HG03354 (cell line): Measurements from ENCODE around the gene BRAT1.
"Not testable (repeated sequence)": the region's sequence is repeated elsewhere in the genome, so short reads cannot be mapped to it uniquely, and the experiment has no call there.

Source experiments
- ATAC-seq: cut with Tn5 transposase; IDR thresholded peaks from one replicate; pipeline ENCODE4 v1.9.1; 2021; ENCODE audit warnings: mild to moderate bottlenecking; ENCODE audit not compliant: unreplicated experiment, poor library complexity, severe bottlenecking

The BRAT1 gene

DNA sequence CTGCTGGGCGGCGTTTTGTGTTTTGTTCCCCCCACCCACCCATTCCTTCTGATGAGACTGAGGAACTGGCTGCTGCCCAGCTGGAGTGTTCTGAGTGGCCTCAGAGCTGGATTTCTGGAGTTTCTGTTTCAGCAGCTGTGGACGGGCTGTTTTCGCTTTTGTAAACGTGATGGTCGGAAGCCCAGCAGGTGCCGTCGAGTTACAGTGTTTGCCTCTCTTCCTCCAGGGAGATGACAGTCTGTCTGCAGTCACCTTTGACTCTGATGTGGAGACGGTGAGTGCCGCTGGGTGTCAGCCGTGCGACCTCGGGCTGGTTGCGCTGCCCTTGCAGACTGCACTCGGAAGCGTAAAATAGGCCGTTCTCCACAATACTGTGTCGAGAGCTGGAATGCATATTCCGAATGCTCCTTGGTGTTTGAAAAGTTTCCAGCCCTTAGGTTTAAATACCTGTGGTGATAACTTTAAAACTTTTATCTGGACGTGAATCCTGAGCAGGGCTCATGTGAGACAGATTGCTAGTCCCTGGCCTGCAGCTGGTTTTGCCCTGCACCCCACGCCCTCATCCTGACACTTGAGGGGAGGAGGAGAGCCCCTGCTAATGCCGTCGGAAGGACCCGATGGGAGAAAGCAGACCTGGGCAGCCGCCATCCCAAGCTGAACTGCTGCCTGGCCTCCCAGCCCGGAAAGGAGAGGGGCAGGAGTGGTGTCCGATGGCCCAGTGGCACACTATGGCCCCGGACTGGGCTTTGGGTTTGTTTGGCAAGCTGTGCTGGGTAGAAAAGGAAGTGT is 11.8 kb upstream of the BRAT1 start:
- no peak for ATAC-seq

DNA sequence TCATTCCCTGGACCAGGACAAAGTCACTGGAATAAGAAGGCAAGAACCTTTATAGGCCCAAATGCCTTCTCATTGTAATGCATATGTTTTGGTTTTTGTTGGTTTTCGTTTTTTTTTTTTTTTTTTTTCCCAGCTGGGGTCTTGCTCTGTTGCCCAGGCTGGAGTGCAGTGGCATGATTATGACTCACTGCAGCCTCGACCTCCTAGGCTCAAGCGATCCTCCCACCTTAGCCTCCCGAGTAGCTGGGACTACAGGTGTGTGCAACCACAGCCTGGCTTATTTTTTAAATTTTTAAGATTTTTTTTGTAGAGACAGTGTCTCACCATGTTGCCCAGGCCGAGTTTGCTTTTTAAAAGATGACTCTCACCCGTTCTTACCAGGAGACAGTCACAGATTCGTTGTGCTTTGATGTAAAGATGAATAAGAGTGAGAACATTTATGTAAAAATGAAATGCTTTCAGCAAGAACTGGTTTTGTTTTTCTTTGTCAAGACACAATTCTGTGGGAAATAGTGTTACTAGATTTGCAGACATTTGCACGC is 11.1 kb upstream of the BRAT1 start:
- ATAC-seq = no peak

DNA sequence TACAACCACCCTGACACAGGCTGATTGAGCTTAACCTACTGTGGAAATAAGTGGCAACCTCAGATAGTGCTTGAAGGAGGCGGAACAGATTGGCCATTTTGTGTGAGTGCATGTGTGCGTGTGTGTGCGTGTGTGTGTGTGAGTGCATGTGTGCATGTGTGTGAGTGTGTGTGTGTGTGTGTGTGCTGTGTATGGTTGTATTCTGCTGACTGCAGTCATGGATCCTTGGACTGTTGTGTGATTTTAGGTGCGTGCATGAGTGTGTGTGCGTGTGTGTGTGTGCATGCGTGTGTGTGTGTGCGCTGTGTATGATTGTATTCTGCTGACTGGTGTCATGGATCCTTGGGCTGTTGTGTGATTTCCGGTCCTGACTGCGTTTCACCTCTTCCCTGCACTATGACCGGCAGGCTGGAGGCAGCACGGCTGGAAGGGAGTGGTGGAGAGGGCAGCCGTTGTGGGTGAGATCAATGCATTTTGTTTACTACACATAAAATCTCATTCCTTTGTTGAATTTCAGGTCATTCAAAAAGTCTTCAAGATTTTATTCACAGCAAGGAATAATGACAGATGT is 9.7 kb upstream of the BRAT1 start:
- ATAC-seq = no peak

DNA sequence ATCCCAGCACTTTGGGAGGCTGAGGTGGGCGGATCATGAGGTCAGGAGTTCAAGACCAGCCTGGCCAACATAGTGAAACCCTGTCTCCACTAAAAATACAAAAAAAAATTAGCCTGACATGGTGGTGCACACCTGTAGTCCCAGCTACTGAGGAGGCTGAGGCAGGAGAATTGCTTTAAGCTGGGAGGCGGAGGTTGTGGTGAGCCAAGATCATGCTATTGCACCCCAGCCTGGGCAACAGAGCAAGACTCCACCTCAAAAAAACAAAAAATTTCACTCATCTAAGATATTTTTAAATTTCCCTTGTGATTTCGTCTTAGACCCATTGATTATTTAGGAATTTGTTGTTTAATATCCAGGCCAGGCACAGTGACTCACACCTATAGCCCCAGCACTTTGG is 8.6 kb upstream of the BRAT1 start:
- not testable (repeated sequence) for ATAC-seq

DNA sequence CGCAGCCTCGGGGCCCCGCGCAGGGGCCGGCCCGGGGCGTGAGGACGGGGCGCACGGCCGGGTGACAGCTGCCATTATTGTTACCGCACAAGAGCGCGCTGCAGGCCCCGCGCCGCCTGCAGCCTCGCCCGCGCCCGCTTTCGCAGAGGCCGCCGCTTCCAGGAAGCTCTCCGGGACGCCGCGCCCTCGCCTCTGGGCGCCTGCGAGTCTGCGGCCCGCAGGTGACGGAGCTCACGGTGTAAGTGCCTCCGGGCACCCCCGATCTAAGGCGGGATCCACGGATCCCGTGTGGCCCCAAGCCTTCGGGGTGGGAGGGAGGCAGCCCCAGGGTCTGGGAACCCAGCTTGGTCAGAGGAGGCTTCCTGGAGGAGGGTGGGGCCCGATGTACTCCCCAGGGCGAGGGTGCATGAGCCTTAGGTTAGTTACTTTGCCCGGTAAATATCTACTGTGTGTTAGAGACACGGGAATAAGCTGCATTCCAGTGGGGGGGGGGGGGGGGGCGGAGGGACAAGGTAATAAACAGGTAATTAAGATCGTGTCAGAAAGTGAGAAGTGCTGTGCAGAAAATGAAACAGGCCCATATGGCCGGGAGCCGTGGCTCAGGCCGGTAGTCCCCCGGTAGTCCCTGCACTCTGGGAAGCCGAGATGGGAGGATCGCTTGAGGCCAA is 4.1 kb upstream of the BRAT1 start:
- peak; percentile 23 for ATAC-seq

DNA sequence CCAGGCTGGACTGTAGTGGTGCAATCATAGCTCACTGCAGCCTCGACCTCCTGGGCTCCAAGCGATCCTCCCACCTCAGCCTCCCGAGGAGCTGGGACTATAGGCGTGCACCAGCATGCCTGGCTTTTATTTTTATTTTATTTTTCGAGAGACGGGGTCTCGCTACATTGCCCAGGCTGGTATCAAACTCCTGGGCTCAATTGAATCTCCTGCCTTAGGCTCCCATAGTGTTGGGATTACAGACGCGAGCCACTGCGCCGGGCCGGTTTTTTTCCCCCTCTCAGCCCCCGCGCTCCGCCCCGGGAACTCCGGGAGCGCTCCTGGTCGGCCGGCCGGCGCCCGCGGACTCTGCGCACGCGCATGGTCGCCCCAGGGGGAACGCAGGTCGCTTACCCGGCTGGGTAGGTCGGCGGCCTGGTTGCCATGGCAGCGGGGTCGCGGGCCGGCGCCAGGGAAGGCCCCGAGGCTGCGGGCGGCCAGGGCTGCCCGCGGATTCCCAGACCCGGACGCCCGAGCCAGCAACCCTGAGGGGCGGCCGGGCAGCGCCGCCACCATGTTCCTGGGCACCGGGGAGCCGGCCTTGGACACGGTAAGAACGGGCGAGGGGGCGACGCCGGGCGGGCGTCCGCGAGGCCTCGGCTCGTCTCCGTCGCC is 3.4 kb upstream of the BRAT1 start, which contains the start of gene IQCE:
Gene IQCE (plus strand): TSS at position 351 of the 654 bp plus-strand sequence. CDS start 203 bp downstream, at position 554.
- ATAC-seq = peak; percentile 53

DNA sequence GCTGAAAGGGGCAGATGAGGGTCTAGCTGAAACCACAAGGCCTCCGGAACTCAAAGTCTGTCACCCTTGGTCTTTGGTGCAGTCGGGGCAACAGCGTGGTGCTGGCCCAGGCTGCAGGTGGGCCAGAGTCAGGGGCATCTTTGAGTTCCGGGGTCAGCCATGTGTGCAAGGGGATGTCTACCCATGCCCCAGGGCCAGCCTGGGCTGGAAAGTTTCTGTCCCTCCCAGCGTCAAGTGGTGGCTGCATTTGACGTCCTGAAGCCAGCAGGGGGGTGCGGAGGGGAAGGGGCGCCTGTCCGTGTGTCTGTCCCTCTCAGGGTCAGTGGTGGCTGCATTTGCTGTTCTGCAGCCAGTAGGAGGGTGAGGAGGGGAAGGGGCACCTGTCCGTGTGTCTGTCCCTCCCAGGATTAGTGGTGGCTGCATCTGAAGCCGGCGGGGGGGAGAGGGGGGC is 638 bp downstream of the BRAT1 start:
- no peak for ATAC-seq

DNA sequence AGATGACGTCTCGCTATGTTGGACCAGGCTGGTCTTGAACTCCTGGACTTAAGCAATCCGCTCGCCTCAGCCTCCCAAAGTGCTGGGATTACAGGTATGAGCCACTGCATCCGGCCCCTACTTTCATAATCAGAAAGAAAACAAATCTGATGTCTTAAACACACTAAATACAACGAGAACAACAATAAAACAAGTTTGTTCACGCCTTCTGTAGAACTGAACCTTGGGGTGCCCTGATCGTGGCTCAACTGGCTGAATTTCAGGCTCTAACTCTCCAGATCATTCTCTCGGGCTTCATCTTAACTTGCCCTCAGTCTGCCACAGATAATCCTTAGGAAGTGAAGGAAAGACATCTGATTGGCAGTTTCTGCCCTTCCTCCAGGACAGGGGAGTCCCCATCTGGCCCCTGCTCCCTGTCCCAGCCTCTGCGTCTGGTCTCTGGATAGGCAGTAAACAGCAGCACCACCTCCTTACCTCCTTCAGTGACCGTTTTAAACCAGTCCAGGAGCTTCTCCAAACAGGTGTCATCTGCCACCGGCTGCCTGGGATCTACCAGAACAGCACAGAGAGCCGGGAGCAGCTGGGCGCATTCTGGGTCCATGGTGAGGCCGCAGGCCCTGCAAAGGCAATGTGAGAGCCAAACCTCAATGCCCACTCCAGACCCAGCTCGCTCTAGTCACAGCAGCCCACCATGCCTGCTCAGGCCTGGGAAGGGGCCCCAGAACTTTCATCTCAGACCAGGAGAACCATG is 1.3 kb downstream of the BRAT1 start:
- no peak for ATAC-seq

DNA sequence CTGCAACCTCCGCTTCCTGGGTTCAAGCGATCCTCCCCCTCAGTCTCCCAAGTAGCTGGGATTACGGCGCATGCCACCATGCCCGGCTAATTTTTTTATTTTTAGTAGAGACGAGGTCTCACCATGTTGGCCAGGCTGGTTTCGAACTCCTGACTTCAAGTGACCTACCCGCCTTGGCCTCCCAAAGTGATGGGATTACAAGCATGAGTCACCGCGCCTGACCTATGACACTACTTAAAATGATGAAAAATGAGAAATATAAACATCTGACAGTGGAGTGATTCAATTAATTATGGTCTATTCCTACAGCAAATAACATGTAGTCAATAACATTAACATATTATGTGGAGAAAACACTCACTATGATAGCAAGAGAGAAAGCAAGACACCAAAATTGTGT is 2.2 kb downstream of the BRAT1 start:
- ATAC-seq = no peak

DNA sequence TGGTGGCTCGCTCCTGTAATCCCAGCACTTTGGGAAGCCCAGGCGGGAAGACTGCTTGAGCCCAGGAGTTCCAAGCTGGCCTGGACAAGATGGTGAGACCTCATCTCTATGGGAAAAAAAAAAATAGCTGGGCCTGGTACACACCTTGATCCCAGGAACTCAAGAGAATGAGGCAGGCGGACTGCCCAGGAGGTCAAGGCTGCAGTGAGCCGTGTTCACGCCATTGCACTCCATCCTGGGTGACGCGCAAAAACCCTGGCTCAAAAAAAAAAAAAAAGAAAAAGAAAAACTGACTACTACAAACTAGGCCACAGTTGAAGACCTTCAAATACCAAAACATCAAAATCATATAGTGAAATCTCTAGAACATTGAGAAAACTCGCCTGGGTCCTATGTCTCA is 3.9 kb downstream of the BRAT1 start:
- ATAC-seq = no peak

DNA sequence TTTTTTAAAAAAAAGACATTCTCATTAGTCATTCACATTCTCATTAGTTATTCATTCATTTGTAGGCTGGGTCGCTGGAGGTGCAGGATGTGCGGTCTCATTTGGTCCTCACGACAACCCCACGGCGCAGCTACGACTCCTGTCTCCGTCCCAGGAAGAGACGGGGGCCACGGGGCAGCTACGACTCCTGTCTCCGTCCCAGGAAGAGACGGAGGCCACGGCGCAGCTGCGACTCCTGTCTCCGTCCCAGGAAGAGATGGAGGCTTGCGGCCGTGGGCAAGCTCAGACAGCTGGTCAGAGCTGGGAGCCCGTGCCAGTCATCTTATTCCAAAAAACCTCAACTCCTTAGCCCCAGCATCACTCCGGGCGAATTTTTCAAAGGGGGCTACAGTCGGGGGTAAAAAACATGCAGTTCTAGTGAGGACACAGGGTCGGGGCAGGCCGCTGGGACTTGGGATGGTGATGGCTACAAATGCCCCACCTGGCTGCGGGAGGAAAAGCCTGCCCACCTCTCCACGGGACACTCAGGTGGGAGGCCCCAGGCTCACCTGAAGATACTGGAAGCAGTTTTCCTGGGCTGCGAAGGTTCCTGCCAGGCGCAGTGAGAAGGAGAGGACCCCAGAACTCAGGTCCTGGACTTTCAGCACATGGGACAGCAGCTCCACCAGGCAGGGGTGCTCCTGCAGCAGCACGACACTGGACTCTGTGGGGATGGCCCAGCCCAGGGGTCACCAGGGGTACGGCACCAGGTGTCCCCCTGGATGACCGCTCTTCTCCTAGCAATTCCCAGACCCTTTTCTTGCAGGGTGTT is 8.3 kb downstream of the BRAT1 start:
- ATAC-seq = no peak

DNA sequence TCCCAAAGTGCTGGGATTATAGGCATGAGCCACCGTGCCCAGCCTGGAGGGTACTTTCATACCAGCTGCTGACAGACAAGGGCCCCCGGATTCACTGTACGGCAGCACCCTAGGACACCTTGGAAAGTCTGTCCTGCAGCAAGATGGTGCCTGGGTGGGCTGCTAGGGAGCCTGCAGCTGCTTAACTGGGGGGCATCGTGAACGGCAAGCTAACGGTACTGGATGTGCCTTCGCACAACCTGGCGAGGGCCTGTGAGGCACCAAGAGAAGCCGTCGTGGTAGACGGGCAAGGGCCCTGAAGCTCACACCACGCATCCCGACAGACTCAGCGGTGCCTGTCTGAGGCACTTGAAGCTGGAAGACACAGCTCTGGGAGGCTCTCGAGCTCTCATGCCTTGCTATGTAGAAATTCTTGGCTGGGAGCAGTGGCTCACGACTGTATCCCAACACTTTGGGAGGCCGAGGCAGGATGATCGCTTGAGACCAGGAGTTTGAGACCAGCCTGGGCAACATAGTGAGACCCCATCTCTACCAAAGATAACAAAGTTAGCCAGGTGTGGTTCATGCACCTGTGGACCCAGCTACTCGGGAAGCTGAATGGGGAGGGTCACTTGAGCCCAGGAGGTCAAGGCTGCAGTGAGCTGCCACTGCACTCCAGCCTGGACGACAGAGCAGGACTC is 9.4 kb downstream of the BRAT1 start:
- no peak for ATAC-seq

DNA sequence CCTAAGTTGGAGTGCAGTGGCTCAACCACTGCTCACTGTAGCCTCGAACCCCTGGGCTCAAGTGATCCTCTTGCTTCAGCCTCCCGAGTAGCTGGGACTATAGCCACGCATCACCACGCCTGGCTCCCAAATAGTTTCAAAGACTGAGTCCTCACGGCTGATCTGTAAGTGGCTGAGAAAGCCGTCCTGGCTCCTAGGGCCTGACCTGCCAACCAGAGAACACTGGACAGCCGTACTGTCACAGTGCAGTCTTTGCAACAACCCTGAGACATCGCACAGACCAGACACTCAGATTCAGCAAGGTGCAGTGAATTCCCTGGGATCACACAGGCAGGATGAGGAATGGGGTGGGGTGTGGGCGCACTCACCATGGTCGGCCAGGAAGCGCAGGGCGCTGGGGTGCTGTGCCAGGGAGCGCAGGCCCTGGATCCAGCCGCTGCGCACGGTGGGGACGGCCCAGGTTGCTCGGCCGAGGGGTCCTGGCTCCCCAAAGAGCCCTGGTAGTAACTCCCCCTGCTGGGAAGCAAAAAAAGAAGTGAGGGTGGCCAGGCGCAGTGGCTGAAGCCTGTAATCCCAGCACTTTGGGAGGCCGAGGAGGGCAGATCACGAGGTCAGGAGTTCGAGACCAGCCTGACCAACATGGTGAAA is 10.7 kb downstream of the BRAT1 start:
- no peak for ATAC-seq

DNA sequence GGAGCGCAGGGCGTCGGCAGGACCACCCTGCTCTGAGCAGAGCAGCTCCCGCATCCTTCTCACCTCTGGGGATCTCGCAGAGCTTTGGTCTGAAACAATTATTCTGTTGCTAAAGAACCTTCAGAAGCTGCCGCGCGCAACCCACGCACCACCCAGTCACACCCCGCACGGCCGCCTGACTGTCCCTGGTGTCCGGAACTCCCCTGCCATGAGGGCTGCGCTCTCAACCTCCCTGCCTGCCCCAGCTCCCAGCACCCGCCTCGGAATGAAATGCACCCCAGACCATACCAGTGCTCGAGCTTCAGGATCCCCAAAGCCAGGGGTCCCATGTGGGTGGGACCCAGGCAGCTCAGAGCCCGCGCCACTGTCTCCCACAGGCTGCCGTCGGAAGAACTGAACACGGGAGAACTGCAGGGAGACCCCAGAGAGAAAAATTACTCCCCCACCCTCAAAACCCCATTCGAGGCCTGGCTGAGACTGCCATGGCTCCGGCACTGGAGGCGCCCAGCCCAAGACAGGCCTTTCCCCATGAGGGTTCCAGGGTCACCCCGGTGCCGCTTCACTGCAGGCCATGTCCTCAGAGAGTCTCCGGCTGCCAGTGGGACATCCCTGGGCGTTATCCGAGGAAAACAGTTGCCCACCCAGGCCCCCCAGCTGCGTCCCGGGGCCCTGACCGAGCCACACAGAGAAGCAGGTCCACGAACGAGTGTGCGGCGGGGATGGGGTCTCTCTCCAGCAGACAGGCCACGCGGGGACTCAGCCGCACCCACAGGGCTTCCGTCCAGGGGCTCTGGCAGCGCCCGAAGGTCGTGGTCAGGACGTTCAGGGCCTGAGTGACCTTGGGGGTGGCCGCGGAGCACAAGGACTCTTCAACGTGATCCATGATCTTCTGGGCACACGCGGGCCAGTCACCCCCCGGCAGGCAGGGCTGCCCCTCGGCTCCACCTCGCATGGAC is 12.1 kb downstream of the BRAT1 start:
- no peak for ATAC-seq

DNA sequence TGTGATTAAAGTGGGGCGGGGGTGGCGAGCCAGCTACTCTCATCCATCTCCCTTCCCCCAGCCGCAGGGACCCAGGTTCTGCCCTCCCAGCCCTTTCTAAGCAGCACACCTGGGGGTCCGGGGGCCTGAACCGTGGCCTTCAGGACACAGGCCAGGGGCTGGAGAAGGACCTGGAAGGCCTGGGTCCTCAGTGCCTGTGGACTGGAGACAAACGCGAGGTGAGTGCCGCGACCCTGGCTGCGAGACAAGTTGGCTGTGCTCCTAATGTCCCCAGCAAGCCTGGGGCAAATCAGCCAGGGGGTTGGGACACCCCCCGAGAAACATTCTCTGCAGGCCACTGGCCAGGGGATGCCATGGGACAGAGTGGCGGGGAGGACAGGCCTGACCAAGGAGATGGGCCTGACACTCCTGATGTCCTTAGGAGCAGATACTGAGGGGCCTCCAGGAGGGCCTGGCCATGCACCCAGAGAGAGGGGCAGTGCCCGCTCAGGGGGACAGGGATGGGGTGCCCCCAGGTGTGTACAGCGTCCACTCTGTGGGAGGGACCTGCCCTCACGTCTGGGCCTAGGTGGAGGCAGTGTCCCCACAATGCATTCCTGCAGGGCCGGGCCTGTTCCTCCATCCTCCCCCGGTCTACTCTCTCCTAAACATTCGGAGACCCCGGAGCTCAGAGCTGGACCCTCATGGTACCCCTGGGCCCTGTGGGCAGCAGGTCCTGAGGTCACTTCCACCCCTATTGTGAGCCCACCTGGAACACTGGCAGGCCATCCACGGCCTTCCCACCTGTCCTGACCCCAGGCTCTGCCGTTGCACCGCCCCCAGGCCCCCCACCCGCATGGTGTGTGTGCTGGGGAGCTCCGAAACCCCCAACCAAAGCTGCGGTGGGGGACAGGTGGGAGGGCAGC is 13.1 kb downstream of the BRAT1 start:
- ATAC-seq = no peak
